Fibroblast of lung (primary cell): ENCODE measurements around the gene C1QTNF7. TPM values are rescaled to one million over a fixed set of nuclear protein-coding genes. Genes with fewer than 3 reads are reported as not detected.

Source experiments
- DNase-seq, 2 donors: peaks; one replicate each; pipeline versions ENCODE4 v3.0.0 to v3.0.0-alpha.2; 2010; ENCODE audit warnings: low read depth in 2 of 2
- H2AFZ ChIP-seq: 2 replicates; pipeline ENCODE4 v1.5.1; 2012; ENCODE audit warnings: low read length, control low read depth, inconsistent platforms
- H3K27ac ChIP-seq: 2 replicates; pipeline ENCODE4 v1.5.1; 2011; ENCODE audit warnings: low read length, control low read depth; ENCODE audit not compliant: insufficient read depth
- H3K27me3 ChIP-seq: 2 replicates; pipeline ENCODE4 v1.5.1; 2011; ENCODE audit warnings: mild to moderate bottlenecking, low read length; ENCODE audit not compliant: control insufficient read depth, insufficient read depth
- H3K36me3 ChIP-seq: 2 replicates; pipeline ENCODE4 v1.5.1; 2011; ENCODE audit warnings: low read length; ENCODE audit not compliant: control insufficient read depth, insufficient read depth
- H3K4me1 ChIP-seq: 2 replicates; pipeline ENCODE4 v1.5.1; 2011; ENCODE audit warnings: low read length; ENCODE audit not compliant: control insufficient read depth, insufficient read depth; ENCODE audit errors: extremely low read depth
- H3K4me2 ChIP-seq: 2 replicates; pipeline ENCODE4 v1.5.1; 2011; ENCODE audit warnings: low read length, control low read depth; ENCODE audit not compliant: insufficient read depth; ENCODE audit errors: extremely low read depth
- H3K4me3 ChIP-seq, 4 experiments: fragments of 200-600 bp in 1 of 4; sonication (generic) in 1 of 4; replicated peaks in 1 of 4; 2 replicates each; pipeline ENCODE4 v1.5.1; 2011 to 2016; ENCODE audit warnings: low read length in 4 of 4, low read depth in 3 of 4, mild to moderate bottlenecking in 3 of 4, control low read depth in 2 of 4, inconsistent platforms in 1 of 4, mixed read lengths in 1 of 4; ENCODE audit not compliant: insufficient read depth in 1 of 4; ENCODE audit errors: control extremely low read depth in 1 of 4
- H3K79me2 ChIP-seq: 2 replicates; pipeline ENCODE4 v1.5.1; 2012; ENCODE audit warnings: mild to moderate bottlenecking, low read length, inconsistent platforms; ENCODE audit not compliant: control insufficient read depth, insufficient read depth
- H3K9ac ChIP-seq: 2 replicates; pipeline ENCODE4 v1.5.1; 2011; ENCODE audit warnings: mild to moderate bottlenecking, low read length, control low read depth; ENCODE audit not compliant: insufficient read depth
- H3K9me3 ChIP-seq: 2 replicates; pipeline ENCODE4 v1.5.1; 2012; ENCODE audit warnings: low read depth, low read length; ENCODE audit not compliant: control insufficient read depth, insufficient read depth
- H4K20me1 ChIP-seq: 2 replicates; pipeline ENCODE4 v1.5.1; 2011; ENCODE audit warnings: low read length; ENCODE audit not compliant: control insufficient read depth, insufficient read depth; ENCODE audit errors: extremely low read depth
- CTCF ChIP-seq, 2 donors: IDR thresholded peaks in 1 of 2; conservative IDR thresholded peaks in 1 of 2; 1 replicate in 1 of 2; 2 replicates in 1 of 2; pipeline ENCODE4 v1.5.1; 2011 to 2012; ENCODE audit warnings: low read length in 2 of 2, control low read depth in 1 of 2, inconsistent platforms in 1 of 2, low read depth in 1 of 2, mild to moderate bottlenecking in 1 of 2
- EZH2 ChIP-seq: IDR thresholded peaks from 2 replicates; pipeline ENCODE4 v1.5.1; 2012; ENCODE audit warnings: low read length, control low read depth, mild to moderate bottlenecking; ENCODE audit errors: missing control alignments
- polyA plus RNA-seq, 2 donors: library from polyadenylated mRNA; depleted of rRNA in 1 of 2; stranded (reverse) in 1 of 2; unstranded in 1 of 2; fragments of >200 nt; gene quantifications; 2 replicates each; pipeline ENCODE4 v1.2.1, GENCODE V29; 2011 to 2012; ENCODE audit warnings: missing spikeins in 1 of 2
- total RNA-seq: library from RNA; depleted of rRNA; stranded (reverse); fragments of >200 nt; gene quantifications from 2 replicates; pipeline ENCODE4 v1.2.1, GENCODE V29; 2014

Gene C1QTNF7
- total and polyA plus RNA-seq, 2 donors (not counting 1 experiment from before 2014, with no cell fraction given) = 3.0 to 4.9 TPM

GRCh38 chr4:15428611-15429010 is 778 bp downstream of the C1QTNF7 start:
- H3K36me3 ChIP-seq = no peaks in the 10 kb centered on the region
- H3K9me3 ChIP-seq = no peaks in the 10 kb centered on the region
- no peak overlapping the region for H3K27ac ChIP-seq
- no peak overlapping the region for H3K4me2 ChIP-seq
- no peaks in the 10 kb centered on the region for H4K20me1 ChIP-seq
- TF ChIP-seq CTCF (conservative IDR thresholded peaks at IDR 0.05 in 1 of 2, IDR thresholded peaks at IDR 0.05 in 1 of 2; ENCODE audit: low read depth in 1 of 2, low read length in 2 of 2) = no peak
- no peak for TF ChIP-seq EZH2
- no peak overlapping the region for H2AFZ ChIP-seq
- H3K4me3 ChIP-seq = no peak overlapping the region
- DNase-seq = no peak
- H3K4me1 ChIP-seq = no peaks in the 10 kb centered on the region
- H3K9ac ChIP-seq = no peak overlapping the region
- no peaks in the 10 kb centered on the region for H3K27me3 ChIP-seq
- no peaks in the 10 kb centered on the region for H3K79me2 ChIP-seq

- no peak overlapping the region for H3K4me3 ChIP-seq
- no peak overlapping the region for H3K4me2 ChIP-seq
- no peak for TF ChIP-seq EZH2
- TF ChIP-seq CTCF (conservative IDR thresholded peaks at IDR 0.05 in 1 of 2, IDR thresholded peaks at IDR 0.05 in 1 of 2; ENCODE audit: low read depth in 1 of 2, low read length in 2 of 2) = no peak
- no peaks in the 10 kb centered on the region for H3K9me3 ChIP-seq
- no peaks in the 10 kb centered on the region for H4K20me1 ChIP-seq
- H3K27ac ChIP-seq = no peak overlapping the region
- H3K36me3 ChIP-seq = no peaks in the 10 kb centered on the region
- H3K79me2 ChIP-seq = no peaks in the 10 kb centered on the region
- DNase-seq = peak in 1 of 2 donors; percentile 41
- peaks cover 4% of the 10 kb centered on the region for H3K4me1 ChIP-seq
- no peak overlapping the region for H3K9ac ChIP-seq
- no peak overlapping the region for H2AFZ ChIP-seq
- no peaks in the 10 kb centered on the region for H3K27me3 ChIP-seq
Measured at GRCh38 chr4:15434091-15434490, 6.3 kb downstream of the C1QTNF7 start.

- H4K20me1 ChIP-seq = no peaks in the 10 kb centered on the region
- no peak for TF ChIP-seq CTCF (conservative IDR thresholded peaks at IDR 0.05 in 1 of 2, IDR thresholded peaks at IDR 0.05 in 1 of 2; ENCODE audit: low read depth in 1 of 2, low read length in 2 of 2)
- TF ChIP-seq EZH2 = no peak
- no peak overlapping the region for H2AFZ ChIP-seq
- no peaks in the 10 kb centered on the region for H3K9me3 ChIP-seq
- no peaks in the 10 kb centered on the region for H3K36me3 ChIP-seq
- H3K4me1 ChIP-seq = peaks cover 6% of the 10 kb centered on the region
- H3K27me3 ChIP-seq = no peaks in the 10 kb centered on the region
- DNase-seq = no peak
- no peak overlapping the region for H3K27ac ChIP-seq
- no peak overlapping the region for H3K9ac ChIP-seq
- no peaks in the 10 kb centered on the region for H3K79me2 ChIP-seq
- no peak overlapping the region for H3K4me3 ChIP-seq
- H3K4me2 ChIP-seq = no peak overlapping the region
Measured at GRCh38 chr4:15434676-15435075, 6.8 kb downstream of the C1QTNF7 start.
